Stomach (tissue), 9 donors: ENCODE measurements around the gene PIBF1. TPM values are rescaled to one million over a fixed set of nuclear protein-coding genes. Genes with fewer than 3 reads are reported as not detected.
A peak's percentile ranks its signal among the peaks of the same experiment; 100 is the strongest.

Experiments
- DNase-seq, 2 donors: peaks; one replicate each; pipeline versions ENCODE4 v3.0.0 to v3.0.0-alpha.2; 2013 to 2019
- H3K27ac ChIP-seq, 5 donors: fragments of 200-600 bp in 4 of 5; sonication (generic) in 4 of 5; one replicate each; pipeline ENCODE4 v1.5.1; 2013 to 2019; ENCODE audit warnings: mild to moderate bottlenecking in 1 of 5, moderate library complexity in 1 of 5
- H3K27me3 ChIP-seq, 3 donors: fragments of 200-600 bp; sonication (generic); one replicate each; pipeline ENCODE4 v1.5.1; 2017 to 2019; ENCODE audit warnings: mixed run types in 1 of 3
- H3K36me3 ChIP-seq, 4 donors: fragments of 200-600 bp; sonication (generic); 1 replicate in 3 of 4; 2 replicates in 1 of 4; pipeline ENCODE4 v1.5.1; 2016 to 2019
- H3K4me1 ChIP-seq, 4 donors: fragments of 200-600 bp; sonication (generic); one replicate each; pipeline ENCODE4 v1.5.1; 2016 to 2019
- H3K4me3 ChIP-seq, 4 donors: fragments of 200-600 bp; sonication (generic) in 3 of 4; one replicate each; pipeline ENCODE4 v1.5.1; 2016 to 2019; ENCODE audit warnings: mild to moderate bottlenecking in 1 of 4
- H3K9me3 ChIP-seq, 4 donors: fragments of 200-600 bp; sonication (generic); one replicate each; pipeline ENCODE4 v1.5.1; 2016 to 2019
- CTCF ChIP-seq, 7 experiments: fragments of 450-650 bp in 4 of 7; fragments of 200-600 bp in 3 of 7; sonication (generic) in 3 of 7; IDR thresholded peaks; one replicate each; pipeline ENCODE4 v1.5.1; 2016 to 2019; ENCODE audit warnings: antibody characterized with exemption in 7 of 7, control low read depth in 2 of 7, mild to moderate bottlenecking in 1 of 7
- EP300 ChIP-seq: sonication (generic); formaldehyde crosslinking; IDR thresholded peaks from one replicate; pipeline ENCODE4 v1.6.1; 2017; ENCODE audit warnings: antibody characterized with exemption
- POLR2A ChIP-seq, 4 donors: fragments of 450-650 bp; IDR thresholded peaks; one replicate each; pipeline ENCODE4 v1.6.1; 2016; ENCODE audit warnings: antibody characterized with exemption in 4 of 4, control low read depth in 2 of 4, mild to moderate bottlenecking in 1 of 4, moderate library complexity in 1 of 4
- POLR2AphosphoS5 ChIP-seq, 3 donors: sonication (generic); formaldehyde crosslinking; IDR thresholded peaks; one replicate each; pipeline ENCODE4 v1.6.1; 2016; ENCODE audit warnings: antibody characterized with exemption in 3 of 3
- WGBS, 5 donors: extraction: QIAGEN DNeasy Blood & Tissue Kit in 3 of 5; methylation state at CpG; one replicate each; pipeline versions ENCODE4 v1.1.5 to v1.1.7; 2013 to 2018; 5-methylcytosine and 5-hydroxymethylcytosine counted together
- intact Hi-C: fragments of 100-400 bp; cut with DNase I; formaldehyde crosslinking; loops from one replicate; pipeline ENCODE4 v1.15.1; 2023; ENCODE audit warnings: low total_unique reads
- polyA plus RNA-seq, 3 donors: library from polyadenylated mRNA; stranded (reverse); fragments of 200-250 nt; gene quantifications; one replicate each; pipeline ENCODE4 v1.2.3, GENCODE V29; 2013
- total RNA-seq, 5 donors: library from RNA; depleted of rRNA; stranded (reverse); fragments of >200 nt; gene quantifications; one replicate each; pipeline versions ENCODE4 v1.1.0 to v1.2.3, GENCODE V29; 2014 to 2016
- donor health status: healthy with polysubstance abuse.
- donor health status: Bipolar disorder and iron deficiency.
- donor health status: healthy.

The PIBF1 gene
- total and polyA plus RNA-seq, 8 donors = 6.1 to 67.6 (median 17.8) TPM

- 82 to 95% (median 94%) methylated on average over 5 of the region's 5 CpGs for WGBS, 5 donors
- H3K4me1 ChIP-seq = no peaks in the 10 kb centered on the region
- no peak for DNase-seq
- no peaks in the 10 kb centered on the region for H3K27me3 ChIP-seq
- intact Hi-C loops = no loop called here
- no peak for TF ChIP-seq EP300
- no peak for TF ChIP-seq POLR2AphosphoS5 (IDR thresholded peaks at IDR 0.05)
- TF ChIP-seq CTCF (IDR thresholded peaks at IDR 0.05) = no peak
- no peak for TF ChIP-seq POLR2A (IDR thresholded peaks at IDR 0.05)
- peaks cover 0 to 27% (median 22%) of the 10 kb centered on the region in 4 donors for H3K36me3 ChIP-seq
- no peak overlapping the region for H3K4me3 ChIP-seq
- H3K9me3 ChIP-seq = no peaks in the 10 kb centered on the region
- peak overlapping the region in 1 of 5 donors; percentile 4 for H3K27ac ChIP-seq
Observed at GRCh38 chr13:72970956-72971355, 189.0 kb downstream of the PIBF1 start.

- DNase-seq = no peak
- peaks cover 0 to 4% (median 0%) of the 10 kb centered on the region in 4 donors for H3K4me1 ChIP-seq
- intact Hi-C loops = no loop called here
- no peak overlapping the region for H3K4me3 ChIP-seq
- no peak for TF ChIP-seq EP300
- no peak for TF ChIP-seq CTCF (IDR thresholded peaks at IDR 0.05)
- no peak for TF ChIP-seq POLR2AphosphoS5 (IDR thresholded peaks at IDR 0.05)
- TF ChIP-seq POLR2A (IDR thresholded peaks at IDR 0.05) = no peak
- 81 to 97% (median 89%) methylated on average over 1 of the region's 1 CpG for WGBS, 5 donors
- H3K27ac ChIP-seq = no peak overlapping the region
- H3K36me3 ChIP-seq = peaks cover 0 to 32% (median 23%) of the 10 kb centered on the region in 4 donors
- no peaks in the 10 kb centered on the region for H3K9me3 ChIP-seq
- no peaks in the 10 kb centered on the region for H3K27me3 ChIP-seq
Observed at GRCh38 chr13:72973234-72973633, 191.3 kb downstream of the PIBF1 start.

GRCh38 chr13:72983085-72983768 lies 201.3 kb downstream of the PIBF1 start:
- DNase-seq = peak; percentile 34 to 41
- Histone ChIP-seq H3K9me3 (no peaks in the 10 kb centered on the region), H3K27me3 (no peaks in the 10 kb centered on the region), H3K4me1 (peaks cover 0 to 7% (median 1%) of the 10 kb centered on the region in 4 donors), H3K4me3 (no peak overlapping the region), H3K36me3 (peaks cover 0 to 4% (median 0%) of the 10 kb centered on the region in 4 donors), H3K27ac (peak overlapping the region in 3 of 5 donors; percentile 38 to 70 (median 48))
- intact Hi-C loops = no loop called here
- 45 to 70% (median 53%) methylated on average over 5 of the region's 5 CpGs for WGBS, 5 donors
- TF ChIP-seq POLR2AphosphoS5 (IDR thresholded peaks at IDR 0.05) (peak in 1 of 3 donors; percentile 22), EP300 (no peak)

GRCh38 chr13:72985610-72986009 lies 203.7 kb downstream of the PIBF1 start:
- no peak for DNase-seq
- intact Hi-C loops = no loop called here
- Histone ChIP-seq H3K4me1 (peaks cover 0 to 7% (median 0%) of the 10 kb centered on the region in 4 donors), H3K4me3 (no peak overlapping the region), H3K36me3 (peaks cover 0 to 3% (median 0%) of the 10 kb centered on the region in 4 donors), H3K27me3 (no peaks in the 10 kb centered on the region), H3K9me3 (no peaks in the 10 kb centered on the region), H3K27ac (no peak overlapping the region)
- 89 to 96% (median 95%) methylated on average over 1 of the region's 1 CpG for WGBS, 5 donors
- TF ChIP-seq POLR2A (IDR thresholded peaks at IDR 0.05) = no peak
- TF ChIP-seq EP300 = no peak
- no peak for TF ChIP-seq CTCF (IDR thresholded peaks at IDR 0.05)
- TF ChIP-seq POLR2AphosphoS5 (IDR thresholded peaks at IDR 0.05) = no peak

- intact Hi-C loops = no loop called here
- no peak overlapping the region for H3K27ac ChIP-seq
- no peak overlapping the region for H3K4me3 ChIP-seq
- H3K36me3 ChIP-seq = peaks cover 0 to 9% (median 0%) of the 10 kb centered on the region in 4 donors
- DNase-seq = no peak
- no peak for TF ChIP-seq EP300
- TF ChIP-seq CTCF (IDR thresholded peaks at IDR 0.05) = no peak
- TF ChIP-seq POLR2A (IDR thresholded peaks at IDR 0.05) = no peak
- TF ChIP-seq POLR2AphosphoS5 (IDR thresholded peaks at IDR 0.05) = no peak
- peaks cover 0 to 7% (median 0%) of the 10 kb centered on the region in 4 donors for H3K4me1 ChIP-seq
- WGBS, 5 donors = 37 to 64% (median 44%) methylated on average over 1 of the region's 1 CpG
- H3K9me3 ChIP-seq = no peaks in the 10 kb centered on the region
- H3K27me3 ChIP-seq = no peaks in the 10 kb centered on the region
Observed at GRCh38 chr13:72986197-72986596, 204.3 kb downstream of the PIBF1 start.
